GM21528 (cell line): Measurements from ENCODE around the gene QRSL1.
"Not testable (repeated sequence)": the region's sequence is repeated elsewhere in the genome, so short reads cannot be mapped to it uniquely, and the experiment has no call there.

Source experiments
- ATAC-seq: cut with Tn5 transposase; IDR thresholded peaks from one replicate; pipeline ENCODE4 v1.9.1; 2021; ENCODE audit warnings: mild to moderate bottlenecking, moderate library complexity; ENCODE audit not compliant: unreplicated experiment, low FRiP score

Gene QRSL1

GRCh38 chr6:106671651-106672050 lies 42.3 kb downstream of the QRSL1 start:
- ATAC-seq: no peak

GRCh38 chr6:106674541-106675229 lies 45.3 kb downstream of the QRSL1 start:
- no peak for ATAC-seq

- ATAC-seq: no peak
Observed at GRCh38 chr6:106677282-106677681, 47.9 kb downstream of the QRSL1 start.

- ATAC-seq: no peak
Observed at GRCh38 chr6:106684011-106684410, 54.6 kb downstream of the QRSL1 start.

GRCh38 chr6:106685833-106686232 lies 56.5 kb downstream of the QRSL1 start:
- no peak for ATAC-seq

GRCh38 chr6:106688177-106688951 lies 59.0 kb downstream of the QRSL1 start:
- no peak for ATAC-seq

- ATAC-seq: no peak
Observed at GRCh38 chr6:106692112-106692818, 62.9 kb downstream of the QRSL1 start.

- ATAC-seq: no peak
Observed at GRCh38 chr6:106692819-106693208, 63.4 kb downstream of the QRSL1 start.

- no peak for ATAC-seq
Observed at GRCh38 chr6:106693418-106693817, 64.0 kb downstream of the QRSL1 start.

- no peak for ATAC-seq
Observed at GRCh38 chr6:106694343-106694742, 65.0 kb downstream of the QRSL1 start.

GRCh38 chr6:106700581-106700980 lies 71.2 kb downstream of the QRSL1 start:
- no peak for ATAC-seq

- ATAC-seq: not testable (repeated sequence)
Observed at GRCh38 chr6:106701201-106701600, 71.8 kb downstream of the QRSL1 start.

GRCh38 chr6:106702046-106702445 lies 72.7 kb downstream of the QRSL1 start:
- peak; percentile 51 for ATAC-seq

- ATAC-seq: peak; percentile 94
Observed at GRCh38 chr6:106702451-106703110, 73.2 kb downstream of the QRSL1 start.

GRCh38 chr6:106704327-106704726 lies 74.9 kb downstream of the QRSL1 start:
- no peak for ATAC-seq

- ATAC-seq: no peak
Observed at GRCh38 chr6:106705156-106705555, 75.8 kb downstream of the QRSL1 start.

GRCh38 chr6:106710580-106710979 lies 81.2 kb downstream of the QRSL1 start:
- no peak for ATAC-seq

- no peak for ATAC-seq
Observed at GRCh38 chr6:106714281-106714680, 84.9 kb downstream of the QRSL1 start.

- ATAC-seq: no peak
Observed at GRCh38 chr6:106715922-106716321, 86.5 kb downstream of the QRSL1 start.

- ATAC-seq: no peak
Observed at GRCh38 chr6:106716966-106717365, 87.6 kb downstream of the QRSL1 start.
